Kidney (tissue), 22 donors: ENCODE measurements around the gene LIPC. TPM values are rescaled to one million over a fixed set of nuclear protein-coding genes. Genes with fewer than 3 reads are reported as not detected.

ENCODE experiments used
- DNase-seq, 5 donors: peaks; one replicate each; pipeline ENCODE4 v3.0.0-alpha.2; 2013 to 2020
- FAIRE-seq: peaks from 2 replicates; lab custom pipeline; 2012; peaks lifted over from hg19 to GRCh38; lab: Jason Lieb, UNC
- H3K27ac ChIP-seq, 2 donors: one replicate each; pipeline ENCODE4 v1.7.0; 2013; ENCODE audit warnings: low read depth in 2 of 2, low read length in 2 of 2, inconsistent platforms in 1 of 2
- H3K27me3 ChIP-seq: one replicate; pipeline ENCODE4 v1.7.1; 2013; ENCODE audit warnings: low read length, inconsistent platforms; ENCODE audit not compliant: control insufficient read depth, insufficient read depth
- H3K36me3 ChIP-seq, 3 donors: one replicate each; pipeline versions ENCODE4 v1.7.0 to v1.7.1; 2013; ENCODE audit warnings: low read length in 3 of 3, control low read depth in 1 of 3, inconsistent platforms in 1 of 3; ENCODE audit not compliant: insufficient read depth in 3 of 3, control insufficient read depth in 2 of 3
- H3K4me1 ChIP-seq, 3 donors: one replicate each; pipeline versions ENCODE4 v1.7.0 to v1.7.1; 2013; ENCODE audit warnings: low read length in 3 of 3, inconsistent platforms in 1 of 3, low read depth in 1 of 3; ENCODE audit not compliant: control insufficient read depth in 2 of 3, insufficient read depth in 2 of 3
- H3K4me3 ChIP-seq, 3 donors: one replicate each; pipeline versions ENCODE4 v1.7.0 to v1.8.1; 2013; ENCODE audit warnings: low read length in 3 of 3, control low read depth in 1 of 3, inconsistent platforms in 1 of 3
- H3K9ac ChIP-seq, 3 donors: one replicate each; pipeline versions ENCODE4 v1.7.0 to v1.7.1; 2013; ENCODE audit warnings: low read length in 3 of 3, control low read depth in 1 of 3, inconsistent platforms in 1 of 3
- H3K9me3 ChIP-seq, 3 donors: one replicate each; pipeline versions ENCODE4 v1.7.0 to v1.7.1; 2013; ENCODE audit warnings: low read length in 3 of 3, control low read depth in 1 of 3, inconsistent platforms in 1 of 3; ENCODE audit not compliant: control insufficient read depth in 2 of 3, insufficient read depth in 1 of 3
- CTCF ChIP-seq: IDR thresholded peaks from 3 replicates; pipeline ENCODE4 v1.5.1; 2012; ENCODE audit warnings: mild to moderate bottlenecking, moderate library complexity, borderline replicate concordance; ENCODE audit not compliant: insufficient read depth; ENCODE audit errors: extremely low read depth
- intact Hi-C: fragments of 100-400 bp; cut with DNase I; formaldehyde crosslinking; loops from one replicate; pipeline ENCODE4 v1.11.1; 2022
- long read RNA-seq, 10 donors: library from polyadenylated mRNA in 1 of 10; unstranded in 1 of 10; transcript quantifications; one replicate each; pipeline ENCODE4 v2.0.0 and lab custom pipeline, GENCODE V29; 2021 to 2026
- polyA plus RNA-seq: library from polyadenylated mRNA; stranded (reverse); fragments of 350-450 nt; fragmentation: Illumina TruSeq; extraction: RNeasy Lipid Tissue Mini Kit (QIAGEN cat#74804); gene quantifications from one replicate; pipeline ENCODE4 v1.2.3, GENCODE V29; 2014; ENCODE audit warnings: low read depth, low replicate concordance; ENCODE audit not compliant: insufficient read depth
- total RNA-seq: library from RNA; stranded (reverse); fragmentation: NEBNext Ultra II Directional; extraction: Animal tissue kit (Norgen Biotek cat#: 25700); gene quantifications from one replicate; pipeline ENCODE4 v1.2.1, GENCODE V29; 2021
- donor health status: control.
- donor health status: control.
- donor health status: control.
- donor health status: control.
- donor health status: control.
- donor health status: DM: yes; HTN: yes; CAD: no.
- donor health status: Normal renal cell carcinoma (clear cell type).

Gene LIPC
- total RNA-seq = 9.9 TPM
- polyA plus RNA-seq = 21.6 TPM
- long read RNA-seq, donor 1, partial matches to known transcripts = 0 of 2 reads
- long read RNA-seq, donor 1, other reads (novel, unspliced or antisense) = 0 of 2 reads
- long read RNA-seq, donor 2, transcript LIPC-201 (9 exons, 2,751 nt) = major isoform, 6 of 6 reads
- long read RNA-seq, donor 2, partial matches to known transcripts = 0 of 6 reads
- long read RNA-seq, donor 2, other reads (novel, unspliced or antisense) = 0 of 6 reads
- long read RNA-seq, donor 3, transcript LIPC-201 (9 exons, 2,751 nt) = major isoform, 5 of 5 reads
- long read RNA-seq, donor 3, partial matches to known transcripts = 0 of 5 reads
- long read RNA-seq, donor 3, other reads (novel, unspliced or antisense) = 0 of 5 reads
- long read RNA-seq, donor 4, partial matches to known transcripts = 0 of 1 reads
- long read RNA-seq, donor 4, other reads (novel, unspliced or antisense) = 0 of 1 reads
- long read RNA-seq, donor 5 = 0 reads
- long read RNA-seq, donor 6, transcript LIPC-201 (9 exons, 2,751 nt) = major isoform, 8 of 14 reads
- long read RNA-seq, donor 6, partial matches to known transcripts = 6 of 14 reads
- long read RNA-seq, donor 6, other reads (novel, unspliced or antisense) = 0 of 14 reads
- long read RNA-seq, donor 7, transcript LIPC-201 (9 exons, 2,751 nt) = major isoform, 5 of 21 reads
- long read RNA-seq, donor 7, partial matches to known transcripts = 4 of 21 reads
- long read RNA-seq, donor 7, other reads (novel, unspliced or antisense) = 12 of 21 reads
- long read RNA-seq, donor 8, partial matches to known transcripts = 0 of 1 reads
- long read RNA-seq, donor 8, other reads (novel, unspliced or antisense) = 0 of 1 reads
- long read RNA-seq, donor 9, partial matches to known transcripts = 0 of 1 reads
- long read RNA-seq, donor 9, other reads (novel, unspliced or antisense) = 0 of 1 reads
- long read RNA-seq, donor 10, partial matches to known transcripts = 0 of 1 reads
- long read RNA-seq, donor 10, other reads (novel, unspliced or antisense) = 0 of 1 reads

- no peak for TF ChIP-seq CTCF
- Histone ChIP-seq H3K9me3 (no peaks in the 10 kb centered on the region), H3K27ac (peak within 1 kb of the TSS; percentile 45 to 65), H3K4me1 (peaks cover 3 to 14% (median 8%) of the 10 kb centered on the region in 3 donors), H3K4me3 (peak within 1 kb of the TSS; percentile 1 to 51 (median 28)), H3K9ac (peak within 1 kb of the TSS in 2 of 3 donors; percentile 28 to 32), H3K36me3 (no peaks in the 10 kb centered on the region), H3K27me3 (no peaks in the 10 kb centered on the region)
- intact Hi-C loops = no loop called here
- FAIRE-seq = no peak
- peak in 1 of 5 donors; percentile 39 for DNase-seq
These were observed at the start of gene LIPC for GRCh38 chr15:58431221-58432149. Gene LIPC (plus strand): TSS chr15:58431991. CDS start chr15:58432033, 42 bp downstream.

GRCh38 chr15:58383876-58384275 lies 47.9 kb upstream of the LIPC start:
- no peak overlapping the region for H3K4me3 ChIP-seq
- FAIRE-seq = no peak
- no peaks in the 10 kb centered on the region for H3K9me3 ChIP-seq

More at GRCh38 chr15:58383876-58384275, 47.9 kb upstream of the LIPC start:
- Histone ChIP-seq H3K36me3 (no peaks in the 10 kb centered on the region), H3K27ac (no peak overlapping the region), H3K4me1 (no peaks in the 10 kb centered on the region), H3K27me3 (no peaks in the 10 kb centered on the region), H3K9ac (no peak overlapping the region)
- DNase-seq = no peak
- no peak for TF ChIP-seq CTCF
- intact Hi-C loops = no loop called here
